Activated CD8-positive, alpha-beta memory T cell treated with anti-CD3 and anti-CD28 coated beads, Interleukin-2, amount 50 U/mL, for 1 hour (primary cell): ENCODE data around the gene TENM4.

Source experiments
- DNase-seq: peaks from one replicate; pipeline ENCODE4 v3.0.0-alpha.2; 2020; ENCODE audit errors: extremely low read depth

TENM4 gene

DNA sequence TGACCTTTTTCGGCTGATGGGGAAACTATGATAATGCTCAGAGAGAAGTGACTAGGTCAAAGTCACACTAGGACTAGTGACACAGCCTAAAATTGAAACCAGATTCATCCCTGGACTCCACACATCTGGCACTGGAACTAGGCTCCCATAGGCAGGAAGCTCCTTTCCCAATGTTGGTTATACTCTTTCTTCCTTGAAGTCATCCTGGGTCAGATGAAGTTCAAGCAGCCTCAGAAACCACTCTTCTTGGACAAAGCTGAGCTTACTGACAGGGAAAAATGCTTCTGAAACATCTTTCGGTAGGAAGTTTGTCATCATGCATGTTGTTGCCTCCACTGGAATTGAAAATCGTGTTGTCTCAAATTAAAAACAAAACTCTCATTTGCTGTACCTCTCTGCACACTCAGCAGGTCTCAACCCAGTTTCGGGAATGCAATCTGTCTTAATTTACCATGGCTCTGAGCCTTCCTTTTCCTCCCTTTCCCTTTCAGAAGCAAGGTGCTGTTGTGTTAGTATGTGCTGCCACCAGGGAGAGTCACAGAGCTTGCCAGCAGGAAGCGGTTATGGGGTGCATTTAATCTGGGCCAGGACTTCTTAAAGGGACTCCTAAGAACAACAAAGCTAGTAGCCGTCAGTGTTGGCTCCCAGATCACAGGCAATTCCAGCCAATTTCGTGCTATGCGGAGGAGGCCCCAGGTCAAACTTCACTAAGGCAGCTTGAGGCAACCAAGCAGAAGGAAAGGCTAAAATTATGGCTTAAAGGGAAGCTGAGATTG, 384.8 kb downstream of the TENM4 start:
- DNase-seq: no peak

DNA sequence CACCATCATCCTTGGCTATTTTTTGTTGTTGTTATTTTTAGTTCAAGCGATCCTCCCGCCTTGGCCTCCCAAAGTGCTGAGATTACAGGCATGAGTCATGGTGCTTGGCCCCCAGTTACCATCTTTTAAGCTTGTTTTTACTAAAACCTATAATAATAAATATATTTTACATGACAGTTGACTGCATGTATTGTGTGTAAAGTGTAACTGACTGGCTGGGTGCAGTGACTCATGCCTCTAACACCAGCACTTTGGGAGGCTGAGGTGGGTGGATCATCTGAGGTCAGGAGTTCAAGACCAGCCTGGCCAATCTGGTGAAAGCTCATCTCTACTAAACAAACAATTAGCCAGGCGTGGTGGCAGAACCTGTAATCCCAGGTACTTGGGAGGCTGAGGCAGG, 386.2 kb downstream of the TENM4 start:
- DNase-seq: no peak

DNA sequence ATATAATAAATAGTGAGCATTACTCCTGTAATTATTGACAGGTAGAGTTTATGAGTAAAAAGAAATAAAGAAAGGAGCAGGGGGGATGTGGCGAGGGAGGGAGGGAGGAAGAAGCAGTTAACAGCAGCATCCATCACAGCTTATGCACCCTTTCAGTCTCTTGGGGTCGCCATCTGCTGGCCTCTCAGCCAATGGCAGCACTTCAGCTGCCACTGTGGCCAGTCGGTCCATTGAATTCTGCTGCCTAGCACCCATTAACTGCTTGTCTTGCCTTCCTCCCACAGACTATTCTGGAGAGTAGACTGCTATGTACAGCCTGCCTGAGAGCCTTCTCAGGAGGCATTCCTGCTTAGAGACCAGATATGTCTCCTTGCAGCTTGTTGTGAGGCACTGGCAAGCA, 388.3 kb downstream of the TENM4 start:
- no peak for DNase-seq

DNA sequence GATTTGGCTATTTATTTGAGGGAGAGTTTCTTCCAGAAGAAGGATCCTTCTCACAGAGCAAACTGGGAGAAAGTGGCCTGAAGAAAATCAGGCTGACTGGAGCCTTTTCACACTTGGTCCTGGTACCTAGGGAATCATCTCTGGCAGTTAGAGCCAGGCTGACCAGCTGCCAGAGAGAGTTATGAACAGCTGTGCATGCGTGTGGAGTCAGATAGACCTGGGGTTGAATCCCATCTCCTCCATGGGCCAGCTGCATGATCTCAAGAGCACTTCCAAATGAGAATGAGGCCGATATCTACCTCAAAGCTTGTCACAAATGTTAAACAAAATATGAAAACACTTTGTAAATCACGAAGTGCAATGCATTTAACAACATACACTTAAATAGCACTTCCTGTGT, 390.0 kb downstream of the TENM4 start:
- no peak for DNase-seq

- DNase-seq: no peak
Measured at GRCh38 chr11:79049741-79050179, 391.1 kb downstream of the TENM4 start.

GRCh38 chr11:79047980-79048379, 392.9 kb downstream of the TENM4 start:
- no peak for DNase-seq

GRCh38 chr11:79047321-79047720, 393.5 kb downstream of the TENM4 start:
- no peak for DNase-seq

GRCh38 chr11:79046366-79046765, 394.5 kb downstream of the TENM4 start:
- no peak for DNase-seq

GRCh38 chr11:79045800-79046304, 395.0 kb downstream of the TENM4 start:
- DNase-seq: no peak

DNA sequence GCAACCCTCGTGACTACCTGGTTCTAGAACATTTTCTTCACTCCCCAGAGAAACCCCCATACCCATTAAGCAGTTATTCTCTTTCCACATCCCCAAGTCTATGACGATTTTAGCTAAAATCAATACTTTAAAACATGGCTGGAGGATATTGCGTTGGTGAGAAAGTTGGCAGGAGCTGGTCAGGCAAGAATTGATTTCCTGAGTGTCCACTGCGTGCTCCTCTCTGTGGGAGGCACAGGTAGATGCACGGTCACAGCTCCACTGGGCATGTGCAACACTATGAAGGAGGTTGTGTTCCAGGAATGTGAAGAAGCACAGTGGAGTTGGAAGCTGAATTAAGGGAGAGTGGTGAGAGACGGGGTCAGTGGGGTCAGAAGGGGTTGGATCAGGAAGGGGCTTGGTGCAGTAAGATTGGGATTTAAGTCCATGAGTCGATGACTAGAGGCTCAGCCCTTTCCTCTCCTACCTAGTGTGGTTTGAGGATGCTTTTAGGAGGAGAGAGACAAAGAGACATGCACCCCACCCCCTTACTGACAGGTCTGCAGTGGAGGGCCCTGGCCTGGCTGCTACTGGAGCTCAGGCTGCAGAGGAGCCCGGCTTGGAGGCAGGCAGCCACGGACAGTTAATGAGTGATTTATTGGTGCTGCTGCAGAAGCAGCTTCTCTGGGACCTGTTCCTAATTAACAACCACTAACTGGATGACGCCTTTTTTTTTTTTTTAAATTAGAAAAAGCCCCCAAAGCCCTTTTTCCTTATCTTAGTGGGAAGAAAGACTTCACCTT, 395.6 kb downstream of the TENM4 start:
- no peak for DNase-seq

DNA sequence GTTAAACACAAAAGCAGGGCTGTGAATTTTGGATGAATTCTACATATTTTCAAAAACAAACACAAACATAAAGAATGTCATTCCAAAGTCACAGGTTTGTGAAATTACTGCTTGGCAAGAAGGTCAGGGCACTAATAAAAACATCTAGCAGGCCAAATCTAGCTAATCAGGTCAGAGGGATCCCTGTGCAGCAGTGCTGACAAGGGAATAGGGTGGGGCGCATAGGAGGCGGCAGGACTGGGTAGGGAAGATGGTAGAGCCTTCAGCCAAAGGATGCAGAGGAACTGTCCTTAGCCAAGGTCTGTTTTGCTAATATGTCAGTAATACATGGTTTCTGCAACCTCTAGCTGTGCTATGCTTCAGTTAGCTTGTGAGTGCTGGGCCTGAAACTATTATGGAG, 396.6 kb downstream of the TENM4 start:
- DNase-seq: no peak

DNA sequence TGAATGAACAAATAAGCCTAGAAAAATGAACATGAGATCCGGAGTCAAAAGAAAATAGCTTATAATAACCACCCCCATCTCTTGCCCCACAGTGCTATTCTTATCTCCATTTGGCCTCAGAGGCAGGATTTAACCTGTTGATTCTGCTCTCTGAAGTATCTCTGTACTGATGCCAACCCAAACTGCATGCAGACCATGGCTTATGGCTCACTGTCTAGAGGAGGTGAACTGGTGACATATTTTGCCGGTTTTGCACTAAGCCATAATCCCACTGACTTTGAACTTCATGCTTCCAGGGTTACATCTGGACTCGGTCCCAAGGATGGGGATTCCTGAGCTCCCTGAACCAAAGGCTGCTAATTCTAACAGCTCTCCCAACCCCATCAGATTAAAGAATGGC, 397.1 kb downstream of the TENM4 start:
- no peak for DNase-seq

DNA sequence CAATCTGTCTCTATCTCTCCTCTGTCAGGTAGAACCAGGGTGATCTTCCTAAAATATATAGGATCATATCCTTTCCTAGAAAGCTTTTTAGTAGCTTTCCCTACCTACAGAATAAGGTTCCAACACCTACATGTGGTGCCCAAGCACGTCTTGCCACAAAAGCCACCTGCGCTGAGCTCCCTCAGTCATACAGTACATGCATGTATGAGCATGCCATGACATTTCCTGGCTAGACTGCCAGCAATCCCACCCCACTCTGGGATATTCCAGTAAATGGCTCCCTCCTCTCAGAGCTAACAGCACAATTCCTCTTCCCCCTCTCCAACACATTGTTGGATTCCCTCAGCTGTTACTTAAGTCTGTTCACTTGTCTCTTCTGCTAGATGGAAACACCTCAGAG, 398.0 kb downstream of the TENM4 start:
- DNase-seq: no peak

- no peak for DNase-seq
Measured at GRCh38 chr11:79040348-79040747, 400.5 kb downstream of the TENM4 start.

- no peak for DNase-seq
Measured at GRCh38 chr11:79039122-79039521, 401.7 kb downstream of the TENM4 start.

GRCh38 chr11:79035881-79036280, 404.9 kb downstream of the TENM4 start:
- DNase-seq: no peak

DNA sequence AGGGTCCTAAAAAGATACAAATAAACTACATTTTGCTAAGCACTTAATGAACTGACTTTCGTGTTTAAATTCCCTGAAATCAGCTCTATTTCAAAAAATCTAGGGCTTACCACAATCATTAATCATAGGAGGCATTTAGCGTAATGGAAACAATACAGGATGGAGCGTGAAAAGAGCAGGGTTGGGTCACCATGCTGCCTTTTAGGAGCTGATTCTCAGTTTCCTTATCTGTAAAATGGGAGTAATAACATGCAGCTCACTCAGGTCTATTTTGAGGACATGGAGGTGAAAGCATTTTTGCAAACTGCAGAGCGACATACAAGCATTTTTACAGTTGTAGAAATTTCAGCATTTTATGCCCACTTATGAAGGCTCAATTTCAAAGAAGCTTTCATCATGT, 407.0 kb downstream of the TENM4 start:
- DNase-seq: no peak

DNA sequence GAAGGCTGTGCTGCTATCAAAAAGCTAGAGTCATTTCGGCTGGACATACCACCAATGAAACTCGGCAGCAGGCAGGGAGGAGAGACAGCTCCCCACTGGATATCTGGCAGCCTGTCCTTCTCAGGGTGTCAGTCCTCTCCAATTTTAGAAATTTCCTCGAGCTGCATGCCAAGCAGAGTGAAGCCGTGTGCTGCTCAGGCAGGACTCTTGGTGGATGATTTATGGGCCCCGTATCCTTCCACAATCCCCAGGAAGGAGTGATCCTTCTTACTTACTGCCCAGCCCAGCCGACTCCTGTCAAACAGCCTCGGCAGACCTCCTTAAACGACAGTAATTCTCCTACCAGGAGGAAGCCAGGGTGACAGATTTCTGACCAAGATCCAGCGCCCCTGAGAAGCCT, 410.4 kb downstream of the TENM4 start:
- no peak for DNase-seq

DNA sequence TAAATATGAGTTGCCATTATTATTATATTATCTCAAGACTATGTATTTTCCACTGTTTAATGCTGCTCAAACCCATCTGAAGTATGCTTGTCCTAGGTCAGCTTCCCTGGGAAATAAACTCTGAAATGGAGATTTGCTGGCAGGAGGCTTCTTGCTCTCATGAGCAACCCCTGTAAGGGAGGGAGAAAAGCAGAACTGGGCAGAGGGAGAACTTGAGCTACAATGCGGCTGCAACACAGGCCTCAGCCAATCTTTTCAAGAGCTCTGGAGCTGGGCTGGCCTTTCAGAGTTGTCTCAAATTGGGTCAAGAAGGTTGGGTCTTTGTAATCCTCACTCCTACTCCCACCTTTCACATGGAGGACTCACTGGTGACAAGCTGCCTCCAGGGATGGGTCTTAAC, 412.6 kb downstream of the TENM4 start:
- DNase-seq: no peak

DNA sequence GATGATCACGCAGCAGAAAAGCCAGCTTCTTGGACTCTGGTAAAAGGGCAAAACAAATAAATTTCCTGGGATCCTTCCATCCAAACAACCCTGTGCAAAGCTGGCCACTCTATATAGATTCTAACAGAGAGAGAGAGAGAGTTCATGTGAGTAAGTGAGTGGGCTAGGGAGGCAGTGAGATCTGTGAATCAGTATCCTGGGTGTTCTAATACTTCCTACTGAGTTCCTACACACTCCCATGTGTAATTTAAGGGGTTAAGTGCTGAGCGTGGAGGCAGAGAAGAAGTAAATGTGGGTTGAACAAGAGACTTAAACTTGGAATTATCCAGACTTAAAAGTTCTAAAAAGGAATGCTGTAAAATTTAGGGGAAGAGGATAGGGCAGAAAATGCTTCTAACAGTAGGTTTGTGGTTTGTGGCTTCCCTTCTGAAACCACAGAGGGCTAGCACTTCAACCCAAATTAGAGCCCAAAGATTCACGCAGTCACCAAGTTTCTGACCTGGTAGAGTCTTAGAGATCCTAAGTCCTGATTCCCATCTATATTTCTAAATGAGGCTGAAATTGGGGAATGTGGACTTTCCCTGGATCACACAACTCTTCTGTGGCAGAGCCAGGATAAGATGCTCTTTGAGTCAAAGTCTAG, 413.9 kb downstream of the TENM4 start:
- no peak for DNase-seq

GRCh38 chr11:79025622-79026021, 415.2 kb downstream of the TENM4 start:
- no peak for DNase-seq

DNA sequence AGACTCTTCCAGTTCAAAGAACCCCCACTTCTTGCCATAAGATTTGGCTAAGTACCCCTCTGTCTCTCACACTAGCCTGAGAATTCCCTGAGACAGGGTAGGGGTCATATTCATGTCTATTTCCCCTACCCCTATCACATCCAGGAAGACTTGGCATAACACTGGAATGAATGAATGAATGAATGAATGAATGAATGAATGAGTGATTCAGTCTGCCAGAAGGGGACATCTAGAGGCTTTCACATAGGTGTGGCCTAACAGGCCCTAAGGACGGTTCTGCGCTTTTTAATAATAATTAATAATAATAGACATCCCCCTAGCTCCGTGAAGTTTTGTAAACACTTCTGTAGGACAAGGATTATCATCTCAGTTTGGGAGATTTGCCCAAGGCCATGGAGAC, 415.7 kb downstream of the TENM4 start:
- DNase-seq: no peak

- DNase-seq: no peak
Measured at GRCh38 chr11:79022265-79022664, 418.6 kb downstream of the TENM4 start.
